Epithelial cell of prostate (primary cell): ENCODE results near the gene MMP19.
"Not testable (repeated sequence)": the region's sequence is repeated elsewhere in the genome, so short reads cannot be mapped to it uniquely, and the experiment has no call there.

ENCODE experiments used
- DNase-seq: peaks from one replicate; pipeline ENCODE4 v3.0.0-alpha.2; 2011; ENCODE audit warnings: low read depth, low spot score
- H3K27ac ChIP-seq: fragments of 450-650 bp; 2 replicates; pipeline ENCODE4 v1.5.1; 2017; ENCODE audit warnings: mild to moderate bottlenecking

The MMP19 gene

GRCh38 chr12:55842681-55843429, at the start of gene MMP19:
Gene MMP19, minus strand, starts transcription at chr12:55842936. Its CDS starts 106 bp downstream, at chr12:55842830.
- DNase-seq, result no peak
- H3K27ac ChIP-seq, result no peak within 1 kb of the TSS

GRCh38 chr12:55891310-55891709, 48.6 kb upstream of the MMP19 start:
- no peak overlapping the region for H3K27ac ChIP-seq
- no peak for DNase-seq

- DNase-seq, result no peak
- H3K27ac ChIP-seq, result no peak overlapping the region
Observed at GRCh38 chr12:55885113-55885512, 42.4 kb upstream of the MMP19 start.

GRCh38 chr12:55877824-55878223, 35.1 kb upstream of the MMP19 start:
- H3K27ac ChIP-seq, result no peak overlapping the region
- DNase-seq, result no peak

GRCh38 chr12:55875704-55876467, 33.1 kb upstream of the MMP19 start:
- DNase-seq, result no peak
- H3K27ac ChIP-seq, result no peak overlapping the region

- no peak overlapping the region for H3K27ac ChIP-seq
- DNase-seq, result no peak
Observed at GRCh38 chr12:55874443-55874842, 31.7 kb upstream of the MMP19 start.

GRCh38 chr12:55866454-55867004, 23.8 kb upstream of the MMP19 start:
- H3K27ac ChIP-seq, DNase-seq: not testable (repeated sequence)

GRCh38 chr12:55865327-55865726, 22.6 kb upstream of the MMP19 start:
- DNase-seq, result no peak

GRCh38 chr12:55862931-55863330, 20.2 kb upstream of the MMP19 start:
- not testable (repeated sequence) for H3K27ac ChIP-seq, DNase-seq

More at GRCh38 chr12:55865327-55865726, 22.6 kb upstream of the MMP19 start:
- no peak overlapping the region for H3K27ac ChIP-seq

- DNase-seq, result no peak
- no peak overlapping the region for H3K27ac ChIP-seq
Observed at GRCh38 chr12:55862286-55862685, 19.6 kb upstream of the MMP19 start.

- H3K27ac ChIP-seq, result no peak overlapping the region
- no peak for DNase-seq
Observed at GRCh38 chr12:55861871-55862270, 19.1 kb upstream of the MMP19 start.

GRCh38 chr12:55861396-55861795, 18.7 kb upstream of the MMP19 start:
- no peak for DNase-seq
- H3K27ac ChIP-seq, result no peak overlapping the region

GRCh38 chr12:55852740-55853139, 10.0 kb upstream of the MMP19 start:
- no peak for DNase-seq
- H3K27ac ChIP-seq, result no peak overlapping the region

- no peak for DNase-seq
- H3K27ac ChIP-seq, result no peak overlapping the region
Observed at GRCh38 chr12:55850893-55851292, 8.2 kb upstream of the MMP19 start.

GRCh38 chr12:55850401-55850800, 7.7 kb upstream of the MMP19 start:
- DNase-seq, result no peak
- H3K27ac ChIP-seq, result no peak overlapping the region

GRCh38 chr12:55849616-55850343, 7.0 kb upstream of the MMP19 start:
- DNase-seq, result no peak

GRCh38 chr12:55847603-55848291, 5.0 kb upstream of the MMP19 start:
- peak; percentile 34 for DNase-seq
- peak overlapping the region; percentile 86 for H3K27ac ChIP-seq

More at GRCh38 chr12:55849616-55850343, 7.0 kb upstream of the MMP19 start:
- no peak overlapping the region for H3K27ac ChIP-seq

- peak overlapping the region; percentile 86 for H3K27ac ChIP-seq
- no peak for DNase-seq
Observed at GRCh38 chr12:55847033-55847432, 4.3 kb upstream of the MMP19 start.

GRCh38 chr12:55845785-55846496, 3.2 kb upstream of the MMP19 start:
- no peak for DNase-seq
- H3K27ac ChIP-seq, result no peak overlapping the region
